CD4-positive, alpha-beta T cell treated with Interleukin-17A for 4 hours (primary cell): Measurements from ENCODE around the gene PIEZO1.

ENCODE experiments used
- DNase-seq: peaks from one replicate; pipeline ENCODE4 v3.0.0-alpha.2; 2020; ENCODE audit warnings: mixed read lengths

The PIEZO1 gene

DNA sequence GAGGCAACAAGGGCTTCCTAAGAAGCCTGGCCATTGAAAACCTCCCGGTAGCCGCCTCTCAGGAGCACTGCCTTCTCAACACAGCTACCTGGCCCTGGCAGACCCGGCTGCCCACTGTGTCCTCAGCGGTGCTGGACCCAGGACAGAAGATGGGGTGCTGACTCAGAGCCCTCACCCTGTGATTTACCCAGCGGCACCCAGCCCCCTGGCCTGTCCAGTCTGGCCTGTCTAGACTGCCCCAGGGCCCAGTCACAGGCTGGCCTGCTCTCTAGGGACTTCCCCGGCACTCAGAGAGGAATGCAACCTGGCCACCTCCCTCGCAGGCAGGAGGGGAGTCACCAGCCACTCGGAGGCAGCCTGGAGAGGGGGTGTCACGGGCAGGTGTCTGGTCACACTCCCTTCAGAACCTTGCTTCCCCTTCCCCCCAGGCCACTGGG is 20.1 kb downstream of the PIEZO1 start:
- no peak for DNase-seq

DNA sequence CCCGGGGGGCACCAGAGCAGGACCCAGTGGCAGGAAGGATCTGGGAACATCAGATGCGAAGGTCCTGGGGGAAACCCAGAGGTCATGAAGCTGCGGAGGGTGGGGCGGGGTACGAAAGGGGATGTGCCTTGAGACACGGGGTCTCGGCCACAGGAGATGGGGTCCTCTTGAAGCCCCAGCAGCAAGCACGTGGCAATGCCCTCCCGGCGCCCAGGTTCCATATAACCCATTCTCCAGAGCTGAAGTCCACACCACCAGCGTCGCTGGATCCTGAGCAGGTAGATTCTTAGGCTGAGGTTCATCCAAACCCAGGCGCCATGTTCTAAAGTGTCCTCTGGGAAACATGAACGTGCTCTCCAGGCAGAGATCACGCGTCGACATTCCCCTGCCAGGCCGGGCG is 20.9 kb downstream of the PIEZO1 start:
- no peak for DNase-seq

DNA sequence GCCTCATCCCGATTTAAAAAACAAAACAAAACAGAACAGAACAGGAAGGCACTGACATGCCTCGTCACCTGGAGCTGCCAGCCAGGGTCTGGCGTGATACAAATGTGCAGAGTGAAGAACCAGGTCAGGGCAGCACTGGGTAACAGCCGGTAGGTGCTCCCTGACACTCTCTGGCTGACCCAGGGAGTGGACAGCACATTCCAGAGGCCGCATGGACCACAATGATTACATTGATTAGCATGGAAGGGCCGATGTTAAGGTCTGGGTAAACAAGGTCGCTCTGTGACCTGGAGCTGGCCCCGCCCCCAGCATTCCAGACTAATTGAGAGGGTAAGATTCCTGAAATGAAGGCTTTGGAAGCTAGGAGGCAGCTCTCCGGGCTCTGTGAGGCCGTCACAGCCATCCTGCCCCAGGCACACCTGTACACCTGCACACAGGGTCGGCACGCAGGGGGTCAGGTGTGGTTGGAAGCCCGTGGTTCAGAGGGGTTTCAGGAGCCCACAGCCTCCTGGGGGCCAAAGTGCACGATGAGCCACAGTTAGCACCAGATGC is 21.4 kb downstream of the PIEZO1 start:
- DNase-seq, result no peak

DNA sequence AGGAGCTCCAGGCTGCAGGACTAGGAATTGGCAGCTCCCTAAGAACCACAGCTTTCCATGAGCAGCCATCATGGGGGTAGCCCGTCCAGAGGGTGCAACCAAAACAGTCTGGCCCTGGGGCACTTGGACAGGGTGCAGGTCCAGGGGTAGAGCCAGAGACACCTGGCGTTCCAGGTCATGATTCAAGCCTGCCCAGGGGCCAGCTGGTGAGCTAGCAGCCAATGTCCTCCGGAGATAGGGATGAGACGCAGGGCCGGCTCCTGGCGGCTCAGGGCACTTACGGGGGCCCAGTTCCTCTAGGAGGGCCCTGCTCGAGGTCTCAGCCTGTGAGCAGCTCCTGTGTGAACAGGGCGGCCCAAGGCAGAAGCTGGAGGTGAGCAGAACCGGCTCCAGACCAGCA is 22.1 kb downstream of the PIEZO1 start:
- no peak for DNase-seq

DNA sequence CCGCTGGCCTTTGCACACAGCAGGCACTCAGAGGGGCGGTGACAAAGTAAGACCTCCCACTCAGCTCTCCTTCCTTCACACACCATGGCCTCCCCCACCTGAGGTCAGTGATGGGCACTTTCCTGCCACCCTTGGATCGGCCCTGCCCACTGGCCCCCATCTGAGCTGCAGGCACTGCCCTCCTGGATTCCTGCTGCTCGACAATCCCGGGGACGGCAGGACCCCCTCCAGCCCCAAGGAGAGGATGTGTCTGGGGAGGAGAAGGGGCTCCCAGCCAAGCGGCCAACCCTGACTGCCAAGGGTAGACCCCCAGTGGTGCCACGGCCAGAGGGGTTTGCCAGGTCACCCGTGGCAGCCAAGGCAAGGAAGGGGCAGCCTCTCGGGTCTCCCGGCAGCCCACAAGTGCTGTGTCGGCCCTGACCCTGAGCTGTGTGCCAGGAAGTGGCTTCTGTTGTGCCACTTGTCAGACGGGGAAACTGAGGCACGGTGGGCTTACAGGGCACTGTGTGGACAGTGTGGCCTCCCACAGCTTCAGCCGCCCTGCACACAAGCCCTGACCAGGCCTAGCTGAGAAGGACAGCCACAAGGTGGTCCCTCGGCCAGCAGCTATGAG is 22.7 kb downstream of the PIEZO1 start:
- DNase-seq, result no peak

DNA sequence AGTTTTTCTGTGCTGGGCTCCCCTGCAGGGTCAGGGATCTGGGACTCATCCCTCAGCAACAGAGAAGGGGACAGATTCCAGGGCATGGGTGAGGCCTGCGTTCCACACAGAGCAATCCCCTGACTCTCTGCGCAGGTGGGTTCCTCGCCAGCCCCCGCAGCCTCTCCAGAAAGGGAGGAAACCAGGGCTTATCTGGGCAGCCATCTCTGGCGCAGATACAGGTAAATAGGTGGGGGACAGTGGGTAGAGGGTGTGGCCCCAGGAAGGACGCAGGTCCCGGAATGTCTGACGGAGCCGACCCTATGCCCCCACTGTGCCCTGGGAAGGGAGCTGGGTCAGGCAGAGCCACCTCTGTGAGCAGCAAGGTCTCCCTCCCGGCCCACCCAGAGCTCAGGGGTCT is 23.2 kb downstream of the PIEZO1 start:
- DNase-seq, result no peak

DNA sequence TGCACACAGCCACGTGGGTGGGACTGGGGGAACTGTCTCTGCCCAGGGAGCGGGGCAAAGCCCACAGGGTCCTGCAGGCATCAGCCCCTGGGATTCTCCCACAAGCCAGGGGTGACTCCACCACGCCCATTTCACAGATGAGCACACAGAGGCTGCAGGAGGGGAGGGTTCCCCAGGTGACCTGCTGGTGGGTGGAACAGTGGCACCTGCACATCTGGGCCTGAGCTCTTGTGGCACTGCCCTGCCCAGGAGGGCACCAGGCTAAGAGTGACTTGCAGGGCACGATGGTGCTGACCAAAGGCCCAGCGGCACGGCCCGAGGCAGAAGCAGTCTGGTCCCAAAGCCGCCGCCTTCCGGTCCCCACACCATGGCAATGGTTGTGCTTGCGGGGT is 23.9 kb downstream of the PIEZO1 start:
- no peak for DNase-seq

DNA sequence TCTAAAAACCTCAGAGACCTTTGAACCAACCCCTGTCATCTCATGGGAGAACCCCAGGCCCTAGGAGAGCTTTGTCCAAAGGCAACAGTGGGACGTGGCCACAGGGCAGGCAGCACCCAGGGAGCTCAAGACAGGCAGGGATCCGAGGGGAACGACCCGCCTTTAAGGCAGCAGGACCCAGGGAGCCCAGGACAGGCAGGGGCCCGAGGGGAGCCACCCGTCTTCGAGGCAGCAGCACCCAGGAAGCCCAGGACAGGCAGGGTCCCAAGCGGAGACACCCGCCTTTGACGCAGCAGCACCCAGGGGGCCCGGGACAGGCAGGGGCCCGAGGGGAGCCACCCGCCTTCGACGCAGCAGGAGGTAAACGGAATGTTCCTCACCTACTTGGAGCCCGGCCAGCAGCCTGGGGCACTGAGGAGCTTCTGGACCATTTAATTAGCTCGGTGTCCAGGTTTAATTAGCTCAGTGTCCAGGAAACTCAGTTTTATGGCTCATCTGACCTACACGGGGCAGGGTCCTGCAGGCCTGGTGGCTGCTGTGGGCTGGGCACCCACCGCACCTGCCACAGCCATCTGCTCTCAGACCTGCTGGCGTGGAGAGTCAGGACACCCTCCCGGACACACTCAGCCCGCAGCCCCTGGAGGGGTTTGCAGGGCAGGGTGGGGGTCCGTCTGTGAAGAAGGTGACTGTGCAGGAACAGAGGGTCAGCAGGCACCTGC is 24.4 kb downstream of the PIEZO1 start:
- no peak for DNase-seq

DNA sequence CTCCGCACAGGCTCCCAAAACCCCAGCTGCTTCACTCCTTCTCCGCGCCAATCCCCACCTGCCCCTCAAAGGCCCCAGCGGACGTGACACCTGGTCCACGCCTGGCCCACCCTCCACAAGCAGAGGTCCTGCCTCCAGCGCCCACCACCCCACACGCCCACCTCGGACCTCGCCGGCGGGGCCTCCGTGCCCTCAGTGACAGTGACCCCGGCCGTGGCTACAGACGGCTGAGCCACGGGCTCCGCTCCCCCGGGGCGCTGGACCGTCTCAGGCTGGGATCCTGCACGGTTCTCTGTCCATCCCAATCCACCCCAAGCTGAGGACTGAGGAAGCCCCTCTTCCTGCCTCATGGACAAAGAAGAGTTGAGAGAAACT is 25.1 kb downstream of the PIEZO1 start:
- no peak for DNase-seq

DNA sequence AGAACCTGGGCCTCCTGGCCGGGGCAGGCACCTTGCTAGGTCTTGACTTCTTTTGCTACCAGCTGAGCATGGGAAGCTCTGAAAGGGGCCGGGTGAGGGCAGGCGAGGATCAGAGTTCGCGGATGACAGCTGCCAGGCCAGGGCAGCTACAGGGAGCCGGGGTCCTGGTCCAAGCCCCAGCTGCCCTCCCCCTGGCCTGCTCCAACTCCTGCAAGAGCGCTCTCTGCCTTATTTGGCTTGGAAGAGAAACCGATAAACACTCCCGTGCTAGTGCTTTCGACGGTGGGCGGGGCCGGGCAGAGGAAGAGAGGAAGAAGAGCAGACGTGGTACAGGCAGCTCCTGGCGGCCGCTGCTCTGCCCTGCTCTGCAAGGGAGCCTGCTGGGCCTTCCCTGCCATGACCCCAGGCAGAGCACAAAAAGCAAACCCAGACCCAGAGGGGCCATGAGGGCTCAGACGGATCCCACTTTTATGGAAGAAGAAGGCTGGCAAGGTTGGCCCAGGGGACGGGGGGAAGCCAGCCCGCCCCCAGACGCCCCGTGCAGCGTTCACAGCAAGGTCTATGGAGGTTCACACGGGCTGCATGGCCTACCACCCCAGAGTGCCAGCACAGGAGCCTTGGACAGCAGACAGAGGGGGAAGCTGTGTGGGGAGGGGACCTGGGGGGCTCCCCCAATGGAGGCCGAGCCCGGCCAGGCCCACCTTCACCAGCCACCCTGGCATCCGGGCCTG is 25.6 kb downstream of the PIEZO1 start:
- DNase-seq, result peak; percentile 79

DNA sequence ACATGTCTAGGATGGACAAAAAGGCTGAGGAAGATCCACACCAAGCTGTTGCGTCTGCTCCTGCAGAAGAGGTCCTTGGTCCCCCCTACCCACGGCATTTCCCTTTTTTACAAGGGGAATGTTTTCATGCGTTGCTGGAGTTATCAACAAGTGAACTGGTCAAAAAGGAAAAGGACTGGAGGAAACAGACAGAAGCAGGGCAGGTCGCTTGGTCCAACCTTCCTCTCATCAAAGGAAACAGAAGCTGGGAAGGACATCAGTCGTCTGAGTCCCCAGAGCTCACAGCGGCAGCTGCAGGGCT is 26.1 kb downstream of the PIEZO1 start:
- DNase-seq, result no peak

DNA sequence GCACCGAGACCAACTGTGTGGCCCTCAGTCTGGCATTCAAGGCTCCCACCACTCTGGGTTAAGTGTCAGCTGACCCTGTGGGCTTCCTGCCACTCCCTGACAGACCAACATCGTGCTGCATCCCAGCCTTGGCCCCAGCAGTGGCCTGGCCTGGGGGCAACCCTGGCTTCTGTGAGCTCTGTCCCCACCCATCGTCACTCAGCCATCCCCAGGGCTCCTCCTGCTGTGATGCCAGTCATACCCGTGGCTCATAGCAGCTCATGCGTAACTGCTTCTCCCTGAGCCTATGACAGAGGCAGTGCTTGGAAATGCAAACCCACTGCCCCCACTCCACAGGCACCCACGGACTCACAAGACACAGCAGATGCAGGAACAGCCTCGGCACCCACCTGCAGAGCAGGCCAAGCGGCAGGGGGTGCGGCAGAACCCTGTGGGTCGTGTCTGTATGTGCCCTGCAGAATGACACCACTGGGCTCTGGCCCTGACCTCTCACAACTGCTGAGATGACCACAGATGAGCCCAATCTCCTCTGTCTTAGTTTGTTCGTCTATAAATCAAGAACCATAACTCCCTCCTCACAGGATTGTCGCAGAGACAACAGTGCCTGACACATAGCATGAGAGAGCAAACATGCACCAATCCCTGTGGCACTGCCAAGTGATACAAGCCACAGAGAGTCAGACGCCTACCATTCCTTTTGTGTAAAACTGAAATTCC is 26.6 kb downstream of the PIEZO1 start:
- DNase-seq, result no peak

DNA sequence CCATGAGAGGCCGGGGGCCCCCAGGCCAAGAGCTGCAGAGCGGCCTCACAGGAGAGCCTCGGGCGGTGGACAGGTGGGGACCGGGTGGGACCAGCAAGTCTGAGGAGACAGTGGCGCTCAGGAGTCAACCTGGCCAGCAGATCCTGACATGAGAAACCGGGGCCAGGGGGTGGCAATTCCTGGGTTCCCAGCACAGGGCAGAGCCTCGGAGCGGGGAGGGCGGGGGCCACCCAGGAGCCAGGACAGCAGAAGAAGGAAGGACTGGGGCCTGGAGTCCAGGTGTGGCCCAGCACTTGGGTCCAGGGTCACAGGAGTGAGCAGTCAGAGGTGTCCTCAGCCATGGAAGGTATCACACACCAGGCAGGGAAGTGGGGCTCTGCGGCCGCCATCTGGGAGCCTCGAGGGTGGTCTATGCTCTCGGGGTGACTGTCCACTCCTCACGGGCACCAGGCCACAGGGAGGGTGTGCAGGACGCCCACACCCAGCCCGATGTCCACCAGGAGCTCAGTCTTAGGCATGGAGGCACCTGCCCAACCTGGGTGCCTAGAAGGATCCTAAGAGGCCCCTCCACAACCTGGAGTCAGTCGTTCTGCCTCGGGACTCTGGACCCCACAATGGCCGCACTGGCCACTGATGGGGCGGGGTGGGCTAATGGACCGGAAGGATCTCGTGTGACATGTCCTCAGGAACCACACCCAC is 29.1 kb downstream of the PIEZO1 start:
- DNase-seq, result no peak

DNA sequence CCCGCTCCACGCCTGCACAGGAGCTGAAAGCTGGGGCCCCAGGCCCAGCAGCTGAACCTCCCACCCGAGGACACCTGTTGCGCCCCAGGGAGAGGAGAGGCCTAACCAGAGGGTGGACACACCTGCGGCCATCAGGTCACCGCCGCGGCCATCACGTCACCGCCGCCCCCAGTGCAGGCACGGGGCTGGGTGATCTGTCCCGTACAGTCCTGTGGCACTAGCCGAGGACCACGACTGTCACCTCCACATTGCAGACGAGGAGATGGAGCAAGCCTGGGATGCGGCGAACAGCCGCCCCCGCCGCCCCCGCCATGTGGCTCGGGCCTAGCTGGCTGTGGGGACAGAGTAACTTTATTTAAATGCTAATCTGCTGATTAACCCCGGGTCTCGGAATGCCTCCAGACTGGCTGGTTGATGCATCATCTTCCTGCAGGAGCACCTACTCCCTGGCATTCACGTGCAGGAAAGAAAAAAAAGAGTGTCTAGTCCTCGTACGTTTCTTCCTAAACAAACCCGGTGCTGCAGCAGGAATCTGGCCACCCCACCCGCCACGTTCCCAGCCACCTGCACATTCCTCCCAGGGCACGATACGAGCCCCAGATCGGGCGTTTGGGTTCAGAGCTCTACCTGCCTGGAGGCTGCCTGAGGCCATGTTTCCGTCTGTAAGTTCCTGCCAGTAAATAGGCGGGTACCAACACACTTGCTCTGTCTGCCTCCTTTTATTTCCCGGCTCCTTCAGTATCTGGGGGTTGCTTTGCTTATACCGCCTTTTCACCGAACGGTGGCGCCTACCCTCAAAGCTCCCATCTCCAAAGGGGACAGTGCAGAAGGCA is 29.9 kb downstream of the PIEZO1 start:
- peak; percentile 45 for DNase-seq

DNA sequence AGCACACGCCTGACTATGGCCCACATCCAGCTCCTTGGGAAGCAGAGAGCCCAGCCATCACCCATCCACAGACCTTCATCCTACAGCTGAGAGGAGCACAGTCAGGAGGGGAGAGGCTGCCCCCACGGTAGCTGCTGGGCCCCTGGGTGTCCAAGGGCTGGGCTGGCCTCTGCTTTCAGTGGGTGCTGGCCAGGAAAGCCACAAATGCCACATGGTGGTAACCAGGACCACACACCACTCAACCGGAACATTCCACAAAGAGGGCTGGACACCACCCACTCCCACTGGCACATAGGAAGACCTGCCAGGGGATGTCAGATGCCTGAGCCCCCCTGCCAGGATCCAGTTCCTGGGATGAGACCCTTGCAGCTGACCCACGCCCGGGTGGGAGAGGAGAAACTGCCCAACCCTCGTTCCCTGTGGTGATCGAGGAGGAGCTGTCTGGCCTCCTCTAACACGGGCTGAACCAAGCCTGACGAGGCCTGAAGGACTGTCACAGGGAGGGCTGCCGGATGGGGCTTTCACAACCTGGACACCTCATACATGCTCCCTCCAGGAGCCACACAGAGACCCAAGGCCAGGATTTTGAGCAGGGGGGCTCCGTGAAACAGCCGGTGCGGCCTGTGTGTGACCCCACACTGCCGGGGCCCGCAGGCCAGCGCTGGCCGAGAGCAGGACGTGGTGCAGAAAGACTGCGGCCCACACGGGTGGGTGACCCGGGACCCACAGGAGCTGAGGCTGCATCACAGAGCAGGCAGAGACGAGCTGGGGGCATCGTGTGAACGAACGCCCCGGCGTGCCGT is 30.7 kb downstream of the PIEZO1 start:
- DNase-seq, result no peak

DNA sequence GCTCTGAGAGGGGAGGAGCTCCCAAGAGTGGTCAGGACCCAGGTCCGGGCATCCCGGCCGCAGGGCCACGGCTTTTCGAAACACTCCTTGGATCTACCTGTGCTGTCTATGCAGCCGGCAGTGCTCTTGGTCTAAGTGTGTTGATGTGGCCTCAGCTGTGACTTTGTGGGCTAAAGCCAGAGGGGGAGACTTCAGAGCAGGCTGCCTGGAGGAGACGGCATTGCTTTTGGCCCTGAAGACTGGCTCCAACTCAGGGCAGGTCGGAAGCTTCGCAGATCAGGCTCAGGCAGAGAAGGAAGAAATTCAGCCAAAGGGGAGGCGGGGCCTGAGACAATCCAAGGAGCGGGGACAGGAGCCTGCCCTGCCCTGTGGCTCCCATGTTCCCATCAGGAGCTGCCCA is 31.4 kb downstream of the PIEZO1 start:
- no peak for DNase-seq

DNA sequence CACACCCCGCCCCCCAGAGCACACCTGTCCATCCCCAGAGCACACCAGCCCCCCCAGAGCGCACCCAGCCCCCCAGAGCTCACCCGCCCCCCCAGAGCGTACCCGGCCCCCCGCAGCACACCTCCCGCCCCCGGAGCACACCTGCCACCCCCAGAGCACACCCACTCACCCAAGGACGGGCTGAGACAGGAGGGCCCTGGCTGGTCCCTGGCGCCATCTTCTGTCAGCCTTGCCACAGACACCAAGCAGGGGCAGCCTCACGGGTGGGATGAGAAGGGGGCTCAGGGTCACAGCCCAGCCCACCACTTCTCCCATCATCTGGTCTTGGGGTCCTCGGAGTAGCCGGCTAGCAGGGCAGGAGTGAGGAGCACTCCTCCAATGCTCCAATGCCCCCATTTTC is 31.8 kb downstream of the PIEZO1 start:
- DNase-seq, result no peak

DNA sequence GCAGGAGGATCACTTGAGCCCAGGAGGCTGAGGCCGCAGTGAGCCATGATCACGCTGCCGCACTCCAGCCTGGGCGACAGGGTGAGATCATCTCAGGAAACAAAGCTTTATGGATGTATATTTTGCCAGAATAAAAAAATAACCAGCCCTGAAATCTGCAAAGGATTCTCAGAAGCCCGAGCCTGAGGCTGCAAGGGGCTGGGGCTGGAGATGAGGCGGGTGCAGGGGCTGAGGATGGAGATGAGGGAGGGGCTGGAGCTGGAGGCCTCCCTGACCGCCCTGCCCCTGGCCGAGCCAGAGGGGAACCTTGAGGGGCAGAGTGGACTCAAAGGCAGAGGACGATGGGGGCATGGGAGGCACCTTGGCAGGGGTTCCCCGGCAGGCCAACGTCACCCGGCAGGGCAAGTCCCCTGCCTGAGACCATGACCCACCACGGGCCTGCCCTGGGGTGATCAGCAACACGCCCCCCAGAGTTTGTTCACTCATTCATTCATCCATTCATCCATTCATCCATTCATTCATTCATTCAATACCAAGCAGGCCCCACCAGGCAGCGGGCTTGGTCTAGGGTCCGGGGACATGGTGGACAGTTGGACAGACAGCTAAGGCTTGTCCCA is 32.5 kb downstream of the PIEZO1 start:
- DNase-seq, result no peak

DNA sequence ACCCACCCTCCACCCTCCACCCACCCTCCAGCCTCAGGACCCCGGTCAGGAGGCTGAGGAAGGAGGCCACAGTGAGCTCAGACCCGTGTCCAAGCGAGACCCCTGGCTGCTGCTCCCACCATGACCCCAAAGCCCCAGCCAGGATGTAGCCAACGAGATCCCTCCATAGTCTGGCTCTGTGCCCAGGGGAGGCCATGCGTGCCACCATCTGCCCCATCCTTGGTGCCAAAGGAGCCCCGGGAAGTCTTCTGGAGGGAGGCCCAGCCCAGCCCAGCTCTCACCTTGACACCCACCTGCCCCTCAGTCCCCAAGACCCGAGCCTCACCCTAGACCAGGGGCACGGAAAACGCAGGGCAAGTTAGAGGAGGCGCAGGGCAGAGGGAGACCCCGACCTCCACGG is 34.2 kb downstream of the PIEZO1 start:
- no peak for DNase-seq

DNA sequence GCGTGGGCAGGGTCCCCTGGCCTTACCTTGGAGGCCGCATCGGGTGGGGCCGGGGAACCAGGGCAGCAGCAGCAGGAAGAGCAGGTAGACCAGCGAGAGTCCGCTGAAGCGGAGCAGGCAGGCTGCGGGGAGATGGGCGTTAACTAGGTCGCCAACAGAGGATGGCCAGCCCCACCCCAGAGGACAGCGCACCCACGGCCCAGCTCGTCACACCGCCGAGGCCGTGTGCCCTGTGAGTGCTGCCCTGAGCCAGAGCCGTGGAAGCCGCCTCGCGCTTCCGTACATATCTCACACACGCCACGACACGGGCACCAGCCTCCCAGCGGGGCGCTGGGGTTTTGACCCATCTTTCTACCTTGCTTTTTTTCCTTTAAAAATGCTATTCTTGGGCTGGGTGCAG is 35.7 kb downstream of the PIEZO1 start:
- no peak for DNase-seq

DNA sequence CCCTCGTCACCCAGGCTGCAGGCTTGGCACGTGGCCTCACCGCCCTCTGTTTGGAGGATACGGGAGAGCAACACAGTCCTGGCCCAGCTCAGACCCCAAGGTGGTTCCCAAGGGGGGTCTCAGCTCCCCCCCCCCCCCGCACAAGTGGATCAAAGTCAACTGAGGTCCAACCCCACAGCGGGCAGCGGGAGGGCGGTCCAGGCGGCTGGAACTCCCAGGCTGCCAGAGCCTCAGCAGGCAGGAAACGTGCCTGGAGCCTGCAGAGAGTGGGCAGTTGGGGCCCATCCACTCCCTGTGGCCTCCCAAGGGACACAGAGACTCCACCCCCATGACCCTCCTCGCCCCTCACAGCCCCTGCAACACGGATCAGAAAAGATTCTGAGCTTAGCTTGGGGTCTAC is 36.7 kb downstream of the PIEZO1 start:
- DNase-seq, result no peak
